Measurements from ENCODE around the gene SH3BP5.
A peak's percentile ranks its signal among the peaks of the same experiment; 100 is the strongest.

Gene SH3BP5

DNA sequence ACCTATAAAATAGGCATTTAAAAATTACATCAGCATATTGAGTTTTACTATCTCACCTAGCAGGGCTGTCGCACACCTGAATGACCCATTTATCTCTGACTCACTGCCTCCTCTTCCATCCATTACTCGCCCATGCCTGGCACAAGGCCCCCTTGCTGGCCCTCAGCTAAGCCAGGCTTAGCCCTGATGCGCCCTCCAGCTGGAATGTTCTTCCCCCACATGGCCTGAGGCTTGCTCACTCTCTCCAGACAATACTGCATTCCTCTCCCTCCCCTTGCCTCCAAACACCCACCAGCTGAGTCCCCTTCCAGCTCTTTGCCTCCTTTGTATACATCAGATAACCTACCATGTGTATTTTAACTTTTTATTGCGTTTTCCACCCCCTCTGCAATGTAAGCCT is 7.2 kb downstream of the SH3BP5 start:
- no peak for DNase-seq (ENCODE audit: low spot score)

DNA sequence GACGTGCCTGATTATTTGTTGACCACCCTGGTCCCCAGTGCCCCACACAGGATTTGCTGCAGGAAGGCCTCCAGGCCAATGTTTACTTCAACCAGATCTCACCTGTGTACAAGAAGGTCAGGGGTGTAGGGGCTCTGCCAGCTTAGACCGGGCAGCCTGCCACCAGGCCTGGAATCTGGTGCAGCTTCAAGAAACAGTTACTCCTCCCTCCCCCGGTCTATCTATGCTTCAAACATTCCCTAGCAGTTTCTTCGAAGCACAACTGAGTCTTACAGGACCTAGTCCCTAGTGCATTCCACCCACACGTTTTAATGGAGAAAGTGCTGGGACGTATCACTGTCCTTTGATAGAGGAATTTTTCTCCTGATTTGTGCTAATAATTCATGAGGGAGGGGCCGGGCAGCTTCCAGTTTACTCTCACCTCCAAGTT is 8.0 kb downstream of the SH3BP5 start:
- no peak for DNase-seq (ENCODE audit: low spot score)

DNA sequence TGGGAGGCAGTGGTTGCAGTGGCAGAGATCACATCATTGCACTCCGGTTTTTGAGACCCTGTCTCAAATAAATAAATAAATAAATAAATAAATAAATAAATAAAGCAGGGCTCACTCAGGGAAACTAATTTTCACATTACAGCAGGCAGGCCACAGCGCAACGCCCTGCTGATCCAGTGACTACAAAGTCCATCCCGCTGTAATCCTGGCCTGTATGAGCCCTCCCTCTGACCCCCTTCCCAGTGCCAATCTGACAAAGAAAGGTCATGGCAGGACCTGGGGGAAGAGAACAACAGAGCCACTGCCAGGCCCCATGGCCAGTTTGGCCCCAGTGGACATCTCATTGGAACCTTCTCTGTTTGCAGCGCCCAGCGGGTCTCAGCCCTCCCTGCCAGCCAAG is 9.3 kb downstream of the SH3BP5 start:
- DNase-seq (ENCODE audit: low spot score): no peak

DNA sequence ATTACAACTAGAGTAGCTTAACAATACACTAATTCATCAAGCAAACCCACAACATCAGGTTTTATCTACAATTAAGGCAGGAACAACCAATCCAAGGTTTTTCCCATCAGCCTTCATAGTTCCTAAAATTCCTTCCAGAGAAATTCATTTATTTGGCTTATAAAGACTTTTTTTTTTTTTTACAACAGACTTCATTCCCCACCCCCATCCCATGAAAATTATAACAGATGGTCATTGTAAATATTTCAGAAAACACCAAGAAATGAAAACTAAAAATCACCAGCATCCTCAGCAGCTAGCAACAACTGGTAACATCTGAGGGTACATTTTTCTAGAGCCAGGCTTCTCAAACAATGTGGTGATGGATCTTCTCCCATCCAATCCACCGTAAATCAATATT is 11.0 kb downstream of the SH3BP5 start:
- no peak for DNase-seq (ENCODE audit: low spot score)

DNA sequence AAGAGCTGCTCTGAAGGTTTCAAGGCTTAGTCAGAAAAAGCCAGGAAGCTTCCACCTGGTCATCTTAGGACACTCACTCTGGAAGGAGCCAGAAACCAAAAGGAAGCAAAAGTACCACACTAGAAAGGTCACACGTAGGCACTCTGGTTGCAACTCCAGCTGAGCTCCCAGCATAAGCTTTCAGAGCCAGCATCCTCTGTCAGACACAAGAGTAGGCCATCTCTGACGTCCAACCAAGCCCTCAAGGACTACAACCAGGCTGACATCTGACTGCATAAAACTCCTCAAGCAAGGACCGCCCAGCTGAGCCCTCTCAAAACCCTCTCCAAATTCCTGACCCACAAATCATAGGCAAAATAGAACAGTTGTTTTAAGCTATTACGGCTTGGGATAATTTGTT is 12.8 kb downstream of the SH3BP5 start:
- no peak for DNase-seq (ENCODE audit: low spot score)

DNA sequence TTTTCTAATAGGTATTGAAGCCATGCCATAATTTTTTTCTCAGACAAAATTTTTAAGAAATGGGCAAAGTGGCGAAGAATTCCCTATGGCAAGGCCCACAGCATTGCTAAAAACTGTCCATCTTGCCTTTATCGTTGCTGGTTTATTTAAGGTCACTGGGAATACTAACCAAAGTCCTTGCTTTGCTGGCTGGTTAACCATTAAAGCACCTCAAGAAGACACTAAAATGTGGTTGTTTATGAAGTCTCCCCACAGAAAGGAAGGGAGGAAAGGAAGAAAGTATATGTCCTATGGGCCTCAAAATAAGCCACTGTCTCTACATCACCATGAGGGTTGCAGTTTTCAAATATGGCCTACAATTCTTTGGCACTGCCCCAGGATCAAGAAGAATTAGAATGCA is 13.2 kb downstream of the SH3BP5 start:
- no peak for DNase-seq (ENCODE audit: low spot score)

DNA sequence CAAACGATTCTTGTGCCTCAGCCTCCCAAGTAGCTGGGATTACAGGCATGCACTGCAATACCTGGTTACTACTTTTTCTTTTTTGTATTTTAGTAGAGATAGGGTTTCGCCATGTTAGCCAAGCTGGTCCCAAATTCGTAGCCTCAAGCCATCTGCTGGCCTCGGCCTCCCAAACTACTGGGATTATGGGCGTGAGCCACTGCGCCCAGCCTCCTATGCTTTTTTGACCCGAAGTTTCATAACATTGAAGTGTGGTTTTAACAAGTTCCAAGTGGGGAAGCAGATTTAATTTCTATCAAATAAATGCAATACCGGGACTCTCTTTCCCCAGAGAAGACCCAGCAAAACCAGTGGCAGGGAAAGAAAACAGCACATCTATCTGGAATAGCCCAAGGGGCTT is 13.7 kb downstream of the SH3BP5 start:
- DNase-seq (ENCODE audit: low spot score): no peak

DNA sequence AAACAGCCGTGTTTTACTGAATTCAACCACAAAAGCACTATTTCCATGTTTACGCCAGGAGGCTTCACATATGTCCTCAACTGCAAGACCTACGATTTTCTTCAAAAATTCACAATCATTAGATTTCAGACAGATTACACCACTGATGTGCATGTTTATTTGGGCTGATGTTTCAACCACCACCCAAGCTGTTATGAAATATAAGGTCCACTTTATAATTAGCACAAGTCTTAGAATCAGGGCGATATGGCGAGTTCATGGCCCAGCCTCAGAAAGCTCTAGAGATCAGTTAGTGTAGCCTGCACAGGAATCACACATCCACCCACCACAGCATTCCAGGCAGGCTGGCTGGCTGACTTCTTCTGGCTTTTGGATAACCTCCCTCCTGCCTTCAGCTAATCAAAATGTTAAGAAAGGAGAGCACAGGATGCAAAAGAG is 15.4 kb downstream of the SH3BP5 start:
- DNase-seq (ENCODE audit: low spot score): no peak

DNA sequence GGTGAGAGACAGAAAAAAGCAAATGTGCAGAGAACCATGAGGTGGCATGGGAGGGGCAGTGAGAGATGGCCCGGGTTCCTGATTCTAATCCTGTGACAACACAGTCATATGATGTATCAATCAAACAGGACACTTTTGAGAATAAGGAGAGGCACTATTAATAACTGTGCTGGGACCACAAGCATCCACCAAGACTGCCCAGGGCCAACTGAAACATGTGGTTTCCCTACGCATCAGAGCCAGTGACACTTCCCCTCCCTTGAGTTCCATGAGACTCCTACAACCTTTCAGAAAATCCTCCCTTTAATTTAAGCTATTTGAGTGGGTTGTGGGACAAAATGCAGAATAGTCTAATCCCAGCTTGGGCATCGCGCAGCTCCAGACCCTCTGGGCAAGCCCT is 17.4 kb downstream of the SH3BP5 start:
- no peak for DNase-seq (ENCODE audit: low spot score)

DNA sequence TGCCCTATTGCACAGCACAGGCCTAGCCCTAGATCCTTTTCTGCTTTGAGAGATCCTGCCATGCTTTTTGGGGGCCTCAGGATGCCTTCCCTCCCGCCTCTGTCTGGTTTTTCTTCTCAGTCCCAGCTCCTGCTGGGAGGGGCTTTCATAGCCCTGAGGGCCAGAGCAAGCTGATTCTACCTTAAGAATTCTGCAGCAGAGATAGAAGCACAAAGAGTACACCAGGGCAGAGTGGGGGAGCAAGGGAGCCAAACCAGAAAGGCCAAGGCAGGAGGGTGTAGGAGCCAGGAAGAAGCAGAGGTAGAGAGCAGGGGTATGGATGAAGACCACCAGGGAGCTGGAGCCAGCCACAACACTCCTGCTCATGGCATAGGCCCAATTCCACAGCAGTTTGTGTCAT is 18.1 kb downstream of the SH3BP5 start:
- DNase-seq (ENCODE audit: low spot score): no peak

DNA sequence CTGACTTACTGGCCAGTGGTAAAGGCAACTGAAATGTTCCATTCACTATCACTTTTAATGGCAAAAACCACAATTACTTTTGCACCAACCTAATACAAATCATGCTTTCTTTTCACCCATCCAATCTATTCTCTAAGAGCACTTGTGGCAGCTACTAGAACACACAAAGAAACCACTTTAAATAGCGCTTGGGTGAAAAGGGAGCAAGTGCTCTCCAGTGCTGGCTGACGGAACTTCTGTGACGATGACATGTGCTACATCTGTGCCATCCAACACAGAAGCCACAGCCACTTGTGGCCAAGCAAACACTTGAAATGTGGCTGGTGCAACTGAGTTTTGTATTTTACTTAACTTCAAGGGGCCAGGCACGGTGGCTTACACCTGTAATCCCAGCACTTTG is 18.9 kb downstream of the SH3BP5 start:
- no peak for DNase-seq (ENCODE audit: low spot score)

DNA sequence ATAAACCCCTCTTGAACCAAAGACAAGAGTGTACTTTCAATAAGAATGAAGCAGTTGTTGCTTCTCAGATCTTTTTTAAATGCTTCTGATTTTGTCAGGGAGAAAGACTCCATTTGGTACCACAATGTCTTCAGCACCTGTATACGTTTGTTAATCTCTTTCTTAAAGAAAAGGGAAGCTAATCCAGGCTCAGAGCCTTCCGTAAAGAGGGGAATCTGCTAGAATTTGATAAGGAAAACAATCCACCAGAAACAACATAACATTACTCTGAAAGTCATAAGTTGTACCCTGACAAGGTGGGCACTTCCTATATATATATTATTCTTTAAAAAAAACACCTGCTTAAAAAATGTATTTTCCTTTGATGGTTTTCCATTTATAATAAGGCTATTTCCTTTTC is 19.8 kb downstream of the SH3BP5 start:
- no peak for DNase-seq (ENCODE audit: low spot score)

DNA sequence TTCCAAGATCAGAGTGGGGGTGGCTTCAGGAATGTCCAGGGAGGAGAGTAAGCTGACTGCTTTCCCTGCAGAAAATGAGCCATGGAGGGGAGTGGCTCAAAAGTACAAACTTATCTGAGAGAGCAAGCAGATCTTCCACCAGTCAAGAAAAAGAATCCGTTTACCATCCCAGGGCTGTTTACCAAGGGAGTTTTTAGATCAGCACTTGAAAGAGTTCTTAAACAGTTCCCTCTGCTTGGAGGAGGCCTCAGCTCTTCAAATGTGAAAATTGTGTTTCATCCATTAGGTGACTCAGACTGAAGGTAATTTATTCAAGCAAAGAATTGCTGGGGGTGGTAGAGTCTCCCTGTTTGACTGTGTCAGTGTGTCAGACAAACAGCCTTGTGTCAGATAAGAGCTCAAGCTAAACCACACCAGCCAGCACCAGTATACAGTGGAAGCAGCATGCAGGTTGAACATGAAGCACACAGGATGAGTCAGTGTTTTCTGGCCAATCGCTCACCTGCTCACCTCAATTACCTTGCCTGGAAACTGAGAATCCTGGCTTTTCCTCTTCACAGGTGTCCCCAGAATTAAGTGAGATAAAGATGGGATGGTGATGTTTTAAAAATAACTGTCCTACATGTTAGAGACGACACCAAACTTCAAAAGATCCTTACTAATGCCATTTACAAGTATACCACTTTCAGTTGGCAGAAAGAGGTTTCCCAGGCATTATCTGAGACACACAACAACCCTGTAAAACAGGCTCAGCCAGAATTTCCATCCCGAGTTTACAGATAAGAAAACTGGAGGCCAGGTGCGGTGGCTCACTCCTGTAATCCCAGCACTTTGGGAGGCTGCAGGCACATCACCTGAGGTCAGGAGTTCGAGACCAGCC is 21.7 kb downstream of the SH3BP5 start:
- peak; percentile 29 for DNase-seq (ENCODE audit: low spot score)

DNA sequence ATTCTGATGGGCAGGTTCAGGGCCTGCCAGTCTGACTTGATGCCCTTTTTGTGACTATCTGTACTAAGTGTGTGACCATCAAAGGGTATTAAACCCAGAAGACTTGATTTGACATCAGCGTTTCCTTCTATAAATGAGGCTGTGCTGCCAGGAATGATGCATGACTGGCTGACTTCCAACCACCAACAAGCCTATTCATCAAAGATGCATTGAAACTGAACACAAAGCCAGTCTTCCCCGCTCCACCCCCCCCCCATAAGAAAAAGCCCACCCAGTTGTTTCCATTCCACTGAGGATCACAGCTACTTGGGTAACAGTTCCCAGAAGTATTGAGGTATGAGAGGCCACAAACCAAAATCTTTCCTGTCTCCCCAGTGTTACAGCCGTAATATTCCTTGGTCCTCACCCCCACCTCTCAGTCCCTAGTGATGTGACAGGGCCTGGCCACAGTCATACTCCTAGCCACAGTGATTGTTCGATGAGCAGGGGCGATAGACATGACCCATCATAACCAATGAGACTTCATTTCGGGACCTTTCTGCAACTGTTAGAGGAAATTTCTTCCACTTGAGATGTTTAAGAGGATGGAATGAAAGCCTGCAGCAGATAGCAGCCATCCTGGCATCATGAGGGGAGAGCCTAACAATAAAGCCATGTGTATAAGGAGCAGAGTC is 22.6 kb downstream of the SH3BP5 start:
- no peak for DNase-seq (ENCODE audit: low spot score)

DNA sequence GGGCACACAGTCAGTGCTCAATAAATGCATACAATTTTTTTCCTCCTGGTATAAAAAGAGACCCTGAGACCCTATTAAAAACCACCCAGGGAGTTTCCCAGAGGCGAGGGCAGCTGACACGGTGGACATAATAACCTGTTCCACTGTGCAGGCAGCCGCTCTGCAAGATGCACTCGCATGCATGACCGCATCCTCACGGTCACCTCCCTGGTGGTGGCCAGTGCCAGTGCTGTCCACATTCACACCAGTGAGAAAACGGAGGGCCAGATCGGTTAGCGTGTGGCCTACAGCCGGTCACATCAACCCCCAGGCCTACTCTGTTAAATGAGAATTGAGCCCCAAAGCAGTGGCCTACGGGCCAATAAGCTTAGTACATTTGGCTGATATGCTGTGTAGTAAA is 24.8 kb downstream of the SH3BP5 start:
- DNase-seq (ENCODE audit: low spot score): no peak

DNA sequence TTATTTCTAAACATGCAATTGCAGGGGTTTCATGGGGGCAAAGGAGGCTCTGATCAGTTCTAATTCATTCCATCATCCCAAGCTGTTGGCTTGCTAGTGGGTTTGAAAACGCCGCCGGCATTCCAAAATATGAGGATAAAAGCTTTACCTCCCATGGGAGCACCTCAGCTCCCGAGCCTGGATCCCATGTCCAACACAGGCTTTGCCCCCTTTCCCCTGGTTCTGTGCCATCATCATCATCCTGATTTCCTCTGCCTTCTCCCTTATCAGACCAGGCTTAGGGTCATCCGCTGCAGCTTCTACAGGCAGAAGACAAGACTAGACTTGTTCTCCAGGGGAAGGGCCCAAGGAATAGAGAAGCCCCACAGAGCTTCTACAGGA is 25.4 kb downstream of the SH3BP5 start:
- DNase-seq (ENCODE audit: low spot score): no peak

DNA sequence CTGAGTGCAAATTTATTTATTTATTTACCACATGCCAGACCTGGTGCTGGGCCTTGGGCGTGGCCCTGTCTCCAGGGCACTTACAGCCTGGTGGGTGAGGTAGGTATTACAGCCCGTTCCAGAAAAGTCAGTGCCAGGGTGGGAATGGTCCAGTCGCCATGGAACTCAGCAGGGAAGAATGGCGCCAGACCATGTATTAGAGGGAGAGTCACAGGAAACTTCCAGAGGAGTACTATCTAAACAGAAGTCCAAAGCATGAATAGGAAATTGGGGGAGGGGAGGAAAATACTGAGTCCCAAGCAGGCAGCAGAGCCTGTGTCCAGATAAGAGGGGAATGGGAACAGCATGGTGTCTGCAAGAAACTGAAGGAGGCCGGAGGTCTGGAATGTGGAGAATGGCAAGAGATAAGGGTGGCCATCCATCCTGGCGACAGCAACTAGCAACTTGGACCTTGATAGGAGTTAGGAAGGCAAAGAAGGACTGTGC is 27.0 kb downstream of the SH3BP5 start:
- DNase-seq (ENCODE audit: low spot score): peak; percentile 7

DNA sequence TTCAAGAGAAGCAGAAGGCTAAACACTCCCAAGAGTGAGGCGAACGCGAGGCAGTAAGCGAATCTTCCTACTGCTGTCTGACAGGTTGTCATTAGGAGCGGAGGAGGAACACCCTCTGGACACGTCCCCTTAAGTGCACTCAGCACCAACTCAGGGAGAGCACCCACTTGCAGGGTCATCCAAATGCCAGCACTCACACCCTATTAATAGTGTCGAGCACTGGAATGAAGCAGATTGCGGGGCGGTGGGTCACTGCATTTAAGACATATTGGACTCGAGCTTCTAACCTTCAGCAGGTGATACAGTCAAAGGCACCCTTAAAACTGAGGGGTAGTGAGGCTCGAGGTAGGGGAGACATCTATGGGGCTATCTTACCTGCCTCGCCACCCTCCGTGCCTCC is 28.7 kb downstream of the SH3BP5 start:
- DNase-seq (ENCODE audit: low spot score): no peak

DNA sequence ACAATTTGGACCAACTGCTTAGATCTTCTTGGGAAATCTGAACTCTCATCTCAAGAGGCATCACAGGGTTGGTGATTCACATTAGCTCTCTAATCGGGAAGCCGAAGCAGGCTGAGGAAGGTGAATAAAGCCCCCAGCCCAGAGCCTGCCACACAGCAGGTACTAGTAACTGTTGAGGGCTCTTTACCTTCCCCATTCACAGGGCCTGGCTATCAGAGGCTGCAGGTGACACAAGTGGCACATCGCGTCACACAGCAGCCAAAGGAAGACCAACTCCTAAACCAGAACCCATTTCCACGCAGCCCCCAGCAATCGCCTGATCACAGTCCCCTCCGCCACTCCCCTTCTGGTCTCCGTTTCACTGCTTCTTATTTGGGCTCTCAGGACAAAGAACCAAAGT is 29.2 kb downstream of the SH3BP5 start:
- no peak for DNase-seq (ENCODE audit: low spot score)

DNA sequence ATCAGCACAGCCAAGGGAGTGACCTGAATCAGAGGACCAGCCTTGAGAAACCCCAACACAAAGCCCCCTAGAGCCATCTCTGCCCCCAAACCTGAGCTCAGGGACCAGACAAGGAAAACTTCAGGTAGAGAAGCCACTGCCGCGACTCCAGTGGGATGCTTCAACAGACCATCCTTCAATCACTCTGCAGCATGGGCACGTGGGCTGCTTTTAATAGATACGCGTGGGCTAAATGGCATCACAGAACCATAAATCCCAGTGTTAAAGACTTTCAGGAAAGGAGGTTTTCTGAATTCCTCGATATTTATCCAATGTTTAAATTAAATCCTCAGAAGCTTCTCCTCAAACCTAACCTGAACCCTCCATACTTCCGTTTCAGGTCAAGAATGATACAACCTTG is 30.6 kb downstream of the SH3BP5 start:
- DNase-seq (ENCODE audit: low spot score): no peak

DNA sequence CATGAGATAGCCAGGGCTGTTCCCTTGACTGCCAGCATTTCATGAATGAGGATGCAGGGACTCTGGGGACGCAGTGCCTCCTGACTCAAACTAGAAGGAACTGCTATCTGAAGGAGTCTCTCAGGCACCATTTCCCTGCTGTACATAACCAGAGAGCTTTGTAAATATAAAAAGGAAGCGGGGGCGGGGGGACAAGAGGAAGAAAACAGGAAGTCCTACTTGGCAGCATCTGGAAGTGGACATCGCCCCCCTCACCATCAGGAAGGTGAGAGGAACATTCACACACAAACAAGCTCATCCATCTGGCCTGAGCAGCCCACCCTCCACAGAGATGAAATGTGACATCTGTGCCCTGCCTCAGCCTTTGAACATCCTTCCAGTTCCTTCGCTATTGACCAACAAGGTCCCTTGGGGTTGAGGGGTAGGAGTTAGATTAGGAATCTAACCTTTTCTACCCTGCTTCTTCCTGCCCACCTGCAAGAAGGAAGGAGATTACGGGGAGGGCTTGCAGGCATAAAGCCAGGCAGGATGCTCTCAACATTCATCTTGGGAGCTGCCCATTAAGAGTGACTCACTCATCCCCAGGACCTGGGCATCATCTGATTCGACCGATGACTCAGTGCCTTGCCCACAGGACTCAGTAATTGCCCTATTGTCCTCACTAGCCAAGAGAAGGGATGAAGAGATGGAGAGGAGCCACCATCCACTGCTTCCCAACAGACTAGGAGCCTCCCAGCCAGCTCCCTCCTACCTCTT is 31.9 kb downstream of the SH3BP5 start:
- peak; percentile 79 for DNase-seq (ENCODE audit: low spot score)

DNA sequence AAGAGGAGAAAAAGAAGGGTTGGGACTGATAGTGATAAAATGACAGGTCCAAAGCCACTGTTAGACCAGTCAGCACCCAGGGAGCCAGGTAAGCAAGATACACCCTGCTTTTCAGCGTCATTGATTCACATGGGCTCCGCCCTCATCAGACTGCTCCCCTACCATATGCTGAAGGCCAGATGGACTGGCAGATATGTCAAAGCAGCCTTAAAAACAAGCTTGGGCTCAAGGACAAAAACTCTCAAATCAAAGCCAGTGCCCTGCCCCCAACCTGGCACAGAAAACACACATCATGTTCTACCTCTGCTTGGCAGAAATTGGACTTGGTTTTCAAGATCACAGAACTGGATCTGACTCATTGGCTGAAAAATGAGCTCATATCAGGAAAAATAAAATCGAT is 33.4 kb downstream of the SH3BP5 start:
- DNase-seq (ENCODE audit: low spot score): no peak

DNA sequence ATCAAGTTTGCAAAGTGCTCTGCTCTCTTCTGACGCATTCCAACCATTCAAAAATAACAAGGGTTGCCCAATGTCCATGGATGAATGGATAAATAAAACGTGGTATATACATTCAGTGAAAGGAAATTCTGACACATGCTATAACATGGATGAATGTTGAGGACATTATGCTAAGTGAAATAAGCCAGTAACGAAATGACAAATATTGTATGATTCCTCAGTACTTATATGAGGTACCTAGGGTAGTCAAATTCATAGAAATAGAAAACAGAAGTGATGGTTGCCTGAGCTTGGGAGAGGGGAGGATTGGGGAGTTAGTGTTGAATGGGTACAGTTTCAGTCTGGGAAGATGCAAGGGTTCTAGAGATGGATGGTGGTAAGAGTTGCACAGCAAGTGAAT is 33.9 kb downstream of the SH3BP5 start:
- DNase-seq (ENCODE audit: low spot score): no peak
